ENCODE results near the gene ADARB1.

DNA sequence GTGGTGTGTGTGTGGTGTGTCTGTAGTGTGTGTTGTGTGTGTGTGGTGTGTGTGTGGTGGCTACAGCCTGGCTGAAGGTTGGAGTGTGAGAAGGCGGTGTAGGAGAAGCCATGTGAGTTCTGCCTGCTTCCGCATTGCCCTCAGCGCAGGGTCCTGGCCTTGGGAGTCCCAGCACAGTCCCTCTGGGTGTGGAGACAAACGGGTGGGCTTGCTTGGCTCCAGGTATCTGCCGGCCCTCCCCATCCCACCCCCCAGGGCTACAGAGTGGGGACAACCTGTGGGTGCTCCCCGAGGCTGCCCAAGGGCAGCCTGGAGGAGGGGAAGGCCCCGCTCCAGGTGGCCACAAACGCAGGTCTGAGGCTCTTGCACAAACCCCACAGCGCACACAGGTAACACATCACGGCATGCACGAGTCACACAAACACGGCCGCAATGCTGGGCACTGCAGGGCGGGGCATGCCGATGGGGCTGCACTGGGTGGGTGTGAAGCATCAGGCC is 31.7 kb upstream of the ADARB1 start:
- TF ChIP-seq, protein P1, sequence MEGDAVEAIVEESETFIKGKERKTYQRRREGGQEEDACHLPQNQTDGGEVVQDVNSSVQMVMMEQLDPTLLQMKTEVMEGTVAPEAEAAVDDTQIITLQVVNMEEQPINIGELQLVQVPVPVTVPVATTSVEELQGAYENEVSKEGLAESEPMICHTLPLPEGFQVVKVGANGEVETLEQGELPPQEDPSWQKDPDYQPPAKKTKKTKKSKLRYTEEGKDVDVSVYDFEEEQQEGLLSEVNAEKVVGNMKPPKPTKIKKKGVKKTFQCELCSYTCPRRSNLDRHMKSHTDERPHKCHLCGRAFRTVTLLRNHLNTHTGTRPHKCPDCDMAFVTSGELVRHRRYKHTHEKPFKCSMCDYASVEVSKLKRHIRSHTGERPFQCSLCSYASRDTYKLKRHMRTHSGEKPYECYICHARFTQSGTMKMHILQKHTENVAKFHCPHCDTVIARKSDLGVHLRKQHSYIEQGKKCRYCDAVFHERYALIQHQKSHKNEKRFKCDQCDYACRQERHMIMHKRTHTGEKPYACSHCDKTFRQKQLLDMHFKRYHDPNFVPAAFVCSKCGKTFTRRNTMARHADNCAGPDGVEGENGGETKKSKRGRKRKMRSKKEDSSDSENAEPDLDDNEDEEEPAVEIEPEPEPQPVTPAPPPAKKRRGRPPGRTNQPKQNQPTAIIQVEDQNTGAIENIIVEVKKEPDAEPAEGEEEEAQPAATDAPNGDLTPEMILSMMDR (optimal IDR thresholded peaks at IDR 0.05 in 1 of 3, IDR thresholded peaks at IDR 0.05 in 1 of 3, conservative IDR thresholded peaks at IDR 0.05 in 1 of 3; ENCODE audit: extremely low read depth in 1 of 3, insufficient read depth in 2 of 3, low read length in 3 of 3) = no peak
- TF ChIP-seq EZH2 (IDR thresholded peaks at IDR 0.05; ENCODE audit: low read length) = no peak
